Measurements from ENCODE around the gene BBS9.
"Not testable (repeated sequence)": the region's sequence is repeated elsewhere in the genome, so short reads cannot be mapped to it uniquely, and the experiment has no call there.

The BBS9 gene

DNA sequence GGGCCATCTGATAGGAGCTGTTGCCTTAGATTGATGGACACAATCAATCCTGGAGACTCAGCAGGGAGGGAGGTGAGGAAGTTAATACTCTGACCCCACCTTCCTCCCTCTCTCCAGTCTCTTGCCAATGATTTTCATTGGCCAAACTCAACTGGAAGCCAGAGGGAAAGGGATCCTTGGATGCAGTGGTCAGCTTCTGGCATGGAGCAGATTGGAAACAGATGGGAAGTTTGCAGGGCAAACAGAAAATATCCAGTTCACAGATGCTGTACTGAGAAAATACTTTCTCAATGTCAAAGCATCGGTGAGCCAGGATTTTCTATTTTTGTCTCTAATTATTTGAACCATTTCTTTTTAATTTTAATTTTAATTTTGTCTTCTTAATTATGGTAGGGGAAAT lies 170.8 kb downstream of the BBS9 start:
- Histone ChIP-seq H2AFZ (ENCODE audit: low read depth, low read length) (no peak overlapping the region), H3K9me3 (ENCODE audit: insufficient read depth, low read length) (no peaks in the 10 kb centered on the region), H3K27me3 (ENCODE audit: low read depth, low read length) (no peaks in the 10 kb centered on the region), H3K4me3 (ENCODE audit: low read length) (no peak overlapping the region), H3K4me1 (ENCODE audit: low read length) (no peaks in the 10 kb centered on the region), H3K4me2 (ENCODE audit: low read length) (no peak overlapping the region), H3K79me2 (ENCODE audit: low read length) (no peaks in the 10 kb centered on the region), H3K27ac (ENCODE audit: low read length) (no peak overlapping the region), H3K36me3 (replicated peaks; ENCODE audit: low read depth, low read length) (no peaks in the 10 kb centered on the region), H3K9ac (ENCODE audit: low read length) (no peak overlapping the region), H4K20me1 (ENCODE audit: insufficient read depth, low read length) (no peaks in the 10 kb centered on the region)
- TF ChIP-seq EZH2phosphoT487 (IDR thresholded peaks at IDR 0.05; ENCODE audit: low read depth): no peak
- TF ChIP-seq, protein P1, sequence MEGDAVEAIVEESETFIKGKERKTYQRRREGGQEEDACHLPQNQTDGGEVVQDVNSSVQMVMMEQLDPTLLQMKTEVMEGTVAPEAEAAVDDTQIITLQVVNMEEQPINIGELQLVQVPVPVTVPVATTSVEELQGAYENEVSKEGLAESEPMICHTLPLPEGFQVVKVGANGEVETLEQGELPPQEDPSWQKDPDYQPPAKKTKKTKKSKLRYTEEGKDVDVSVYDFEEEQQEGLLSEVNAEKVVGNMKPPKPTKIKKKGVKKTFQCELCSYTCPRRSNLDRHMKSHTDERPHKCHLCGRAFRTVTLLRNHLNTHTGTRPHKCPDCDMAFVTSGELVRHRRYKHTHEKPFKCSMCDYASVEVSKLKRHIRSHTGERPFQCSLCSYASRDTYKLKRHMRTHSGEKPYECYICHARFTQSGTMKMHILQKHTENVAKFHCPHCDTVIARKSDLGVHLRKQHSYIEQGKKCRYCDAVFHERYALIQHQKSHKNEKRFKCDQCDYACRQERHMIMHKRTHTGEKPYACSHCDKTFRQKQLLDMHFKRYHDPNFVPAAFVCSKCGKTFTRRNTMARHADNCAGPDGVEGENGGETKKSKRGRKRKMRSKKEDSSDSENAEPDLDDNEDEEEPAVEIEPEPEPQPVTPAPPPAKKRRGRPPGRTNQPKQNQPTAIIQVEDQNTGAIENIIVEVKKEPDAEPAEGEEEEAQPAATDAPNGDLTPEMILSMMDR (IDR thresholded peaks at IDR 0.05; ENCODE audit: low read depth, low read length): no peak

DNA sequence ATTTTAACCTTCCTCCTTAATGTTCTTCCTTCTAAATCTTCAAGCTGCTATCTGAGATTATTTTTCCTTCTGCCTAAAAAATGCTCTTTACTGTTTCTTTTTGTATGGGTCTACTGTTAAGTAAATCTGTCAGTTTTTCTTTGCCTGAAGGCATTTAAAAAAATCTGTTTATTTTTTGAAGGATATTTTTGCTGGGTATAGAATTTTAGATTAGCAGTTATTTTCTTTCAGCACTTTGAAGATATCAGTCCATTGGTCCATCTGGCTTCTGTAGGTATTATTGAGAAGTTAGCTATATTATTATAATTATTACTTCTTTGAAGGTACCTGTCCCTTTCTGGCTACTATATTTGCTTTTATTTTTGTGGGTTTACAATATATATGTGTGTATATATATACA lies 171.4 kb downstream of the BBS9 start:
- Histone ChIP-seq H4K20me1 (ENCODE audit: insufficient read depth, low read length) (no peaks in the 10 kb centered on the region), H3K4me2 (ENCODE audit: low read length) (no peak overlapping the region), H3K4me3 (ENCODE audit: low read length) (no peak overlapping the region), H3K79me2 (ENCODE audit: low read length) (no peaks in the 10 kb centered on the region), H3K4me1 (ENCODE audit: low read length) (no peaks in the 10 kb centered on the region), H3K9ac (ENCODE audit: low read length) (no peak overlapping the region), H3K27ac (ENCODE audit: low read length) (no peak overlapping the region), H2AFZ (ENCODE audit: low read depth, low read length) (no peak overlapping the region), H3K27me3 (ENCODE audit: low read depth, low read length) (no peaks in the 10 kb centered on the region), H3K36me3 (replicated peaks; ENCODE audit: low read depth, low read length) (no peaks in the 10 kb centered on the region), H3K9me3 (ENCODE audit: insufficient read depth, low read length) (no peaks in the 10 kb centered on the region)
- TF ChIP-seq, protein P1 (IDR thresholded peaks at IDR 0.05; ENCODE audit: low read depth, low read length): no peak
- no peak for TF ChIP-seq EZH2phosphoT487 (IDR thresholded peaks at IDR 0.05; ENCODE audit: low read depth)

DNA sequence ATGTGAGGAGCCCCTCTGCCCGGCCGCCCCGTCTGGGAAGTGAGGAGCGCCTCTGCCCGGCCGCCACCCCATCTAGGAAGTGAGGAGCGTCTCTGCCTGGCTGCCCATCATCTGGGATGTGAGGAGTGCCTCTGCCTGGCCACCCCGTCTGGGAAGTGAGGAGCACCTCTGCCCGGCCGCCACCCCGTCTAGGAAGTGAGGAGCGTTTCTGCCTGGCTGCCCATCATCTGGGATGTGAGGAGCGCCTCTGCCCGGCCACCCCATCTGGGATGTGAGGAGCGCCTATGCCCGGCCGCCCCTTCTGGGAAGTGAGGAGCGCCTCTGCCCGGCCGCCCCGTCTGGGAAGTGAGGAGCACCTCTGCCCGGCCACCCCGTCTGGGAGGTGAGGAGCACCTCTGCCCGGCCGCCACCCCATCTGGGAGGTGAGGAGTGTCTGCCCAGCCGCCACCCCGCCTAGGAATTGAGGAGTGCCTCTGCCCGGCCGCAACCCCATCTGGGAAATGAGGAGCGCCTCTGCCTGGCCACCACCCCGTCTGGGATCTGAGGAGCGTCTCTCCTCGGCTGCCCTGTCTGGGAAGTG lies 174.7 kb downstream of the BBS9 start:
- H3K4me2 ChIP-seq (ENCODE audit: low read length); H3K4me3 ChIP-seq (ENCODE audit: low read length); H3K36me3 ChIP-seq (replicated peaks; ENCODE audit: low read depth, low read length); H2AFZ ChIP-seq (ENCODE audit: low read depth, low read length); H3K9me3 ChIP-seq (ENCODE audit: insufficient read depth, low read length); H3K27ac ChIP-seq (ENCODE audit: low read length); H3K9ac ChIP-seq (ENCODE audit: low read length); H3K27me3 ChIP-seq (ENCODE audit: low read depth, low read length); H4K20me1 ChIP-seq (ENCODE audit: insufficient read depth, low read length); H3K4me1 ChIP-seq (ENCODE audit: low read length); H3K79me2 ChIP-seq (ENCODE audit: low read length): not testable (repeated sequence)

DNA sequence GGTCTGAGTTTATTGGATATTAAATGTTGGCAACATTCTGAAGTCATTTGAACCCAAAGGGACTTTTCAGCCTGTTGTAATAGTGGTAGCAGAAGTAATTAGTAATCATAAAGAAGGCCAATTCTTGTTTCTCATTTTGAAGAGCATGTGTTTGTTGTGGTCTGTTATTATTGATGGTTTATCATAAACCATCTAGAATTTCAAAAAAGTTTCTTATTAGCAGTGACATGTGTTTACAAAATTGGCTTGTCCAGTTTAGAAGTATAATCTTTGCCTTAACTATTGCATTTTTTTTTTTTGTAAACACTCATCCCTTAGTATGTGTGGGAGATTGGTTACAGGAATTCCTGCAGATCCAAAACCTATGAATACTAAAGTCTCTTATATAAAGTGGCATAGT lies 177.8 kb downstream of the BBS9 start:
- Histone ChIP-seq H4K20me1 (ENCODE audit: insufficient read depth, low read length) (no peaks in the 10 kb centered on the region), H3K4me1 (ENCODE audit: low read length) (no peaks in the 10 kb centered on the region), H2AFZ (ENCODE audit: low read depth, low read length) (no peak overlapping the region), H3K27ac (ENCODE audit: low read length) (no peak overlapping the region), H3K27me3 (ENCODE audit: low read depth, low read length) (no peaks in the 10 kb centered on the region), H3K9me3 (ENCODE audit: insufficient read depth, low read length) (no peaks in the 10 kb centered on the region), H3K4me3 (ENCODE audit: low read length) (no peak overlapping the region), H3K36me3 (replicated peaks; ENCODE audit: low read depth, low read length) (no peaks in the 10 kb centered on the region), H3K79me2 (ENCODE audit: low read length) (no peaks in the 10 kb centered on the region), H3K4me2 (ENCODE audit: low read length) (no peak overlapping the region), H3K9ac (ENCODE audit: low read length) (no peak overlapping the region)
- TF ChIP-seq, protein P1 (IDR thresholded peaks at IDR 0.05; ENCODE audit: low read depth, low read length): no peak
- no peak for TF ChIP-seq EZH2phosphoT487 (IDR thresholded peaks at IDR 0.05; ENCODE audit: low read depth)

DNA sequence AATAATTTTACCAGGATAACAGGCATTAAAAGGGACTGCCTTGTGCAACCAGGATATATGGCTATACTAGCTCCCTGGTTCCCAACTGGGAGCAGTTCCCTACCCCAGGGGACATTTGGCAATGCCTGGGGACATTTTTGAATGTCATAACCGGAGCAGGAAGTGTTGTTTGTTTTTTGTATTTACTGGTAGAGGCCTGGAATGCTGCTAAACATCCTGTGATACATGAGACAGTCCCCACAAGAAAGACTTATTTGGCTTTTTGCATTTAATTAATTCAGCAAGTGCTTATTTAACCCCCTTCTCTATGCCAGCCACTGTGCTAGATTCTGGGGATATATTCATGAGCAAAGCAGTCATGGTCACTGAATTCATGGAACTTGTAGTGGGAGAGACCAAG lies 181.2 kb downstream of the BBS9 start:
- no peaks in the 10 kb centered on the region for H3K27me3 ChIP-seq (ENCODE audit: low read depth, low read length)
- no peaks in the 10 kb centered on the region for H3K9me3 ChIP-seq (ENCODE audit: insufficient read depth, low read length)
- H3K4me1 ChIP-seq (ENCODE audit: low read length): no peaks in the 10 kb centered on the region
- H3K27ac ChIP-seq (ENCODE audit: low read length): no peak overlapping the region
- no peak overlapping the region for H3K4me3 ChIP-seq (ENCODE audit: low read length)
- no peaks in the 10 kb centered on the region for H4K20me1 ChIP-seq (ENCODE audit: insufficient read depth, low read length)
- no peaks in the 10 kb centered on the region for H3K79me2 ChIP-seq (ENCODE audit: low read length)
- H3K4me2 ChIP-seq (ENCODE audit: low read length): no peak overlapping the region
- no peaks in the 10 kb centered on the region for H3K36me3 ChIP-seq (replicated peaks; ENCODE audit: low read depth, low read length)
- TF ChIP-seq, protein P1 (IDR thresholded peaks at IDR 0.05; ENCODE audit: low read depth, low read length): no peak
- no peak for TF ChIP-seq EZH2phosphoT487 (IDR thresholded peaks at IDR 0.05; ENCODE audit: low read depth)
- H2AFZ ChIP-seq (ENCODE audit: low read depth, low read length): no peak overlapping the region
- no peak overlapping the region for H3K9ac ChIP-seq (ENCODE audit: low read length)

Data from OCI-LY3 (cell line).